HS-5 (cell line): ENCODE results near the gene STK10.
A peak's percentile ranks its signal among the peaks of the same experiment; 100 is the strongest.

Experiments used
- DNase-seq: peaks from one replicate; pipeline ENCODE4 v3.0.0-alpha.2; 2012; ENCODE audit warnings: low read depth

Gene STK10

GRCh38 chr5:172007175-172008110, 180.6 kb downstream of the STK10 start:
- DNase-seq, result no peak

GRCh38 chr5:172006321-172007174, 181.5 kb downstream of the STK10 start, which contains the start of gene FBXW11:
Gene FBXW11, minus strand, starts transcription at chr5:172006638. Its CDS starts 136 bp downstream, at chr5:172006502.
- peak; percentile 93 for DNase-seq

GRCh38 chr5:172005708-172006320, 182.2 kb downstream of the STK10 start:
- DNase-seq, result no peak

- DNase-seq, result no peak
These were observed 183.2 kb downstream of the STK10 start for GRCh38 chr5:172004824-172005237.

DNA sequence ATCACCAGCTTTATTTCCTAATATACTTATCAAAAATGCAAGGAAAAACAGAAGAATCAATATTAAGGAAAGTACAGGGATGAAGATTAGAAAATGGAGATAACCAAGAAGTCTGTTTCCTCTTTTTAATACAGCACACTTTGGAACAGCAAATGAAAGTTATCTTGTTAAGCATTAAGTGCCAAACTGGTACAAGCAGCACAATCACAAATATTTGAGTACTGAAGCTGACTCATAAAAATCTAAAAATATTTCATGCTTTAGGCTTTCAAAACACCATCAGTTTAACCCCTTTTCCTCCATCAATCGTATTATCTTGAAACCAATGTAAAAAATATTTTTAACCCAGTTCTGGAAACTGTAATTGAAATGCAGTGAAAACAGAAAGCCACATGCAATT, 184.3 kb downstream of the STK10 start:
- DNase-seq, result no peak

- DNase-seq, result no peak
These were observed 185.0 kb downstream of the STK10 start for GRCh38 chr5:172002840-172003512.

- DNase-seq, result no peak
These were observed 185.7 kb downstream of the STK10 start for GRCh38 chr5:172002310-172002709.

DNA sequence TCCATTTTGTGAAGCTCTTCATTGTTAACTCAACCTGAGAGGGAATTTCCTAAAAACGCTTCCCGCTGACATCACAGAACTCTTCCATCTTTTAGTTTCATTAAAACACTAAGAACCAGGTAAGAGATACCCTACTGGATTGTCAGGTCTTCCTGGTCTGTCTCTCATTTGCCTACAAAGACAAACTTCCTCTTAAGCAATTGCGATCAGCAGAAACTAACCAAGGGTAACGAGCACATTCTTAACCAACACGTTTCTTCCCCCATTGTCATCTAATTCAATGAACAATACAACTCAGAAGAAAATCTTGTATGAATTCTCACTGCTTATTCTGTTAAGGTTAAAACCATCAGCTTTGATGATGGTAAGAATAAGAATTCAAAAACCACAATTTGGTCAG, 188.1 kb downstream of the STK10 start:
- DNase-seq, result no peak

- DNase-seq, result no peak
These were observed 188.9 kb downstream of the STK10 start for GRCh38 chr5:171999100-171999499.

DNA sequence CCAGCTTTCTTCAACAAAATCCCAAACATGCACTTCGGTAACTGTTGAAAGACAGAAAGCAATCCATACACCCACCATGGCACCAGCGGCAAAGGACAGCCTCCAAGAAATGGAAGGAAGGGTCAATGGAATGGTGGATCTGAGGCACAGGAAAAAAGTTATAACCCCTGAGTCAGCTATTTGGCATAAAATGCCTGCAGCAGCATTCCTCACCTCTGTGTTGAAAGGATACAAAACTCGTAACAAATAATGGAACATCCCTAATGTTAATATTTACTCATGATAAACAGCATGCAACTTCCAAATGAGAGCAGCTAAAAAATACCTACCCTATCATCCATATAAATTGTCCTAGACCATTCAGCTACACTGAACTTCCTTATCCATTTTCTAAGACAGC, 191.0 kb downstream of the STK10 start:
- no peak for DNase-seq

DNA sequence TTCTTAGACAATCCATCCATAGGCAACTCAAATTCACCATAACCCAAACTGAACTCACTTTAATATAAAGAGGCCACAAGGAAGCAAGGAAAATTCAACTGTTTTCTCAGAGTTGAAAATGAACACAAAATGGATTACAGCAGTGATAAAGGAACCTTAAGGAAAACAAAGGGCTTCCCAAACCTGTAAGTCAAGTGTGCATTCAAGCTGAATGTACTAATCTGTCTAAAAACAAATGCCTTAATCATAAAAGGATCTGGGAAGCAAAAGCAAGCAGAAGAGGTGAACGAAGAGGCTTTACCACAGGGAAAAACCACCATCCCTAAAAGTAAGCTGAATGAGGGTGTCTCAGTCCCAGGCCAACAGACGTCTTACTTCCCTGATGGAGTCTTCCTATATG, 195.2 kb downstream of the STK10 start:
- no peak for DNase-seq

DNA sequence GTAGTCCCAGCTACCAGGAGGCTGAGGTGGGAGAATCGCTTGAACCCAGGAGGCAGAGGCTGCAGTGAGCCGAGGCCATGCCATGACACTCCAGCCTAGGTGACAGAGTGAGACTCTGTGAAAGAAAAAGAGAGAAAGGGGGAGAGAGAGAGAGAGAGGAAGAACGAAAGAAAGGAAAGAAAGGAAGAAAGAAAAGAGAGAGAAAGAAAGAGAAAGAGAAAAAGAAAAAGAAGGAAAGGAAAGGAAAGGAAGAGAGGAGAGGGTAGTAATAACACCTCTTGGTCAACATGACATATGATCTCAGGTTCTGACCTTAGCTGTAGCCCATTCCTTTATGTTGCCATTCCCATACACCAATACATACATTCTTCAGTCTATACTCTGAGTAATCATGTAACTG, 195.7 kb downstream of the STK10 start:
- no peak for DNase-seq
